Progenitor cell of endocrine pancreas (in vitro differentiated cells): ENCODE data around the gene ULBP2. TPM values are rescaled to one million over a fixed set of nuclear protein-coding genes. Genes with fewer than 3 reads are reported as not detected.
A peak's percentile ranks its signal among the peaks of the same experiment; 100 is the strongest.

ENCODE experiments used
- DNase-seq: peaks from one replicate; pipeline ENCODE4 v3.0.0; 2021; ENCODE audit warnings: low spot score; ENCODE audit not compliant: unreplicated experiment
- H3K27ac Mint-ChIP-seq: 2 replicates; pipeline ENCODE4 v1.8.0; 2021; ENCODE audit warnings: mild to moderate bottlenecking, moderate library complexity, mixed read lengths
- H3K27me3 Mint-ChIP-seq: 2 replicates; pipeline ENCODE4 v1.8.0; 2021; ENCODE audit warnings: mixed read lengths
- H3K36me3 Mint-ChIP-seq: 2 replicates; pipeline ENCODE4 v1.8.0; 2022; ENCODE audit warnings: mixed read lengths; ENCODE audit not compliant: insufficient read depth
- H3K4me1 Mint-ChIP-seq: 2 replicates; pipeline ENCODE4 v1.8.0; 2021; ENCODE audit warnings: low read depth, mixed read lengths
- H3K4me3 Mint-ChIP-seq: 2 replicates; pipeline ENCODE4 v1.8.0; 2021; ENCODE audit warnings: low read depth, mild to moderate bottlenecking, moderate library complexity, mixed read lengths
- H3K9me3 Mint-ChIP-seq: 2 replicates; pipeline ENCODE4 v1.8.0; 2021; ENCODE audit warnings: low read depth, mixed read lengths
- total RNA-seq: library from RNA; stranded (reverse); gene quantifications from 2 replicates; pipeline ENCODE4 v1.2.1, GENCODE V29; 2021
- TF ChIP-seq, protein P1 (sequence below): fragments of 200-600 bp; sonication (generic); IDR thresholded peaks from one replicate; pipeline ENCODE4 v1.5.0; 2021; ENCODE audit warnings: antibody characterized with exemption, mild to moderate bottlenecking; ENCODE audit not compliant: unreplicated experiment

Gene ULBP2
- total RNA-seq, 1 donor from 2014 or later: not detected

DNA sequence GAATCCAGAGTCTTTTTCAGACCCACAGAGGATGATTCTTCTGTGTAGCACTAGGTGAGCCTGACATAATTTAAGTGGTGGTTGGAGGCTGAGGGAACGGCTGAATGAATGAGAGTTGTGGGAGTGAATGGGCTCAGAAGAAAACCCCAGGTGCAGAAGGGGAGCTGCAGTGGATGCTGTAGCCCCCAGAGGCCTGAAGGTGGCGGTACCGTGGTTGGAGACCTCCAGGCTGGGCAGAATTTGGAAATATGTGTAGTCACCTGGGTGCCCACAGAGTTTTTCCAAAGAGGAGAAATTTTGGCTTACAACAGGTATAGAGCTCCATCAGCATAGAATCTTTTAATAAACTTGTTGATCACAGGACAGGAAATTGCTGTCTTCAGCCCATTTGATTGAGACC, 12.4 kb upstream of the ULBP2 start:
- Mint-ChIP-seq H3K4me3 (no peak overlapping the region), H3K27ac (no peak overlapping the region), H3K9me3 (no peaks in the 10 kb centered on the region), H3K27me3 (peaks cover 86% of the 10 kb centered on the region), H3K4me1 (peaks cover 1% of the 10 kb centered on the region), H3K36me3 (no peaks in the 10 kb centered on the region)
- DNase-seq: no peak
- TF ChIP-seq, protein P1, sequence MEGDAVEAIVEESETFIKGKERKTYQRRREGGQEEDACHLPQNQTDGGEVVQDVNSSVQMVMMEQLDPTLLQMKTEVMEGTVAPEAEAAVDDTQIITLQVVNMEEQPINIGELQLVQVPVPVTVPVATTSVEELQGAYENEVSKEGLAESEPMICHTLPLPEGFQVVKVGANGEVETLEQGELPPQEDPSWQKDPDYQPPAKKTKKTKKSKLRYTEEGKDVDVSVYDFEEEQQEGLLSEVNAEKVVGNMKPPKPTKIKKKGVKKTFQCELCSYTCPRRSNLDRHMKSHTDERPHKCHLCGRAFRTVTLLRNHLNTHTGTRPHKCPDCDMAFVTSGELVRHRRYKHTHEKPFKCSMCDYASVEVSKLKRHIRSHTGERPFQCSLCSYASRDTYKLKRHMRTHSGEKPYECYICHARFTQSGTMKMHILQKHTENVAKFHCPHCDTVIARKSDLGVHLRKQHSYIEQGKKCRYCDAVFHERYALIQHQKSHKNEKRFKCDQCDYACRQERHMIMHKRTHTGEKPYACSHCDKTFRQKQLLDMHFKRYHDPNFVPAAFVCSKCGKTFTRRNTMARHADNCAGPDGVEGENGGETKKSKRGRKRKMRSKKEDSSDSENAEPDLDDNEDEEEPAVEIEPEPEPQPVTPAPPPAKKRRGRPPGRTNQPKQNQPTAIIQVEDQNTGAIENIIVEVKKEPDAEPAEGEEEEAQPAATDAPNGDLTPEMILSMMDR: peak; percentile 62

GRCh38 chr6:149931501-149931900, 10.3 kb upstream of the ULBP2 start:
- Mint-ChIP-seq H3K9me3 (no peaks in the 10 kb centered on the region), H3K27me3 (peaks cover 89% of the 10 kb centered on the region), H3K36me3 (no peaks in the 10 kb centered on the region), H3K27ac (no peak overlapping the region), H3K4me3 (no peak overlapping the region), H3K4me1 (no peaks in the 10 kb centered on the region)
- TF ChIP-seq, protein P1: no peak
- no peak for DNase-seq

DNA sequence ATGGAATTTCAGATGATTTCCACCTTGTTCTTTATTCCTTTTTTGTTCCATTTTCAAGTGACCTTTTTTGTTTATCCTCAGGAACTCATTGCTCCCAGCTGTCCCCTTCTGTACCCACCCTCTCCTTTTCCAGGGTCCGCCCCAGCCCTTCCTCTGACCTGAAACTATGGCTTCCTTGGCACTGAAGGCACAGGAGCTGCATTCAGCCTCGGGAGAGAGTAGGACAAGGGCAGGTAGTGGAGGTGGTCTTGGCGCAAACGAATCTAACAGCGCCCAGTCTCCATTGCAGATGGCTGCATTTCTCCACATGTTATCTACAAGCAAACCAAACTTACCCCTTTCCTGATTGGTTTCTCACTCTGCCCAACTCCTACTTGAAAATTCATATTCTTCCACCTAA, 8.8 kb upstream of the ULBP2 start:
- Mint-ChIP-seq H3K9me3 (no peaks in the 10 kb centered on the region), H3K4me3 (no peak overlapping the region), H3K4me1 (no peaks in the 10 kb centered on the region), H3K36me3 (no peaks in the 10 kb centered on the region), H3K27ac (no peak overlapping the region), H3K27me3 (peaks cover 95% of the 10 kb centered on the region)
- TF ChIP-seq, protein P1: no peak
- DNase-seq: no peak

- Mint-ChIP-seq H3K36me3 (no peaks in the 10 kb centered on the region), H3K27me3 (peaks cover 95% of the 10 kb centered on the region)
These were observed 8.4 kb upstream of the ULBP2 start for GRCh38 chr6:149933461-149933860.

GRCh38 chr6:149934249-149935156, 7.3 kb upstream of the ULBP2 start:
- no peaks in the 10 kb centered on the region for H3K36me3 Mint-ChIP-seq
- H3K4me1 Mint-ChIP-seq: peaks cover 3% of the 10 kb centered on the region
- H3K9me3 Mint-ChIP-seq: no peaks in the 10 kb centered on the region
- peaks cover 93% of the 10 kb centered on the region for H3K27me3 Mint-ChIP-seq
- TF ChIP-seq, protein P1: peak; percentile 80
- DNase-seq: no peak
- H3K4me3 Mint-ChIP-seq: no peak overlapping the region
- no peak overlapping the region for H3K27ac Mint-ChIP-seq

More at GRCh38 chr6:149933461-149933860, 8.4 kb upstream of the ULBP2 start:
- DNase-seq: no peak
- Mint-ChIP-seq H3K4me1 (no peaks in the 10 kb centered on the region), H3K27ac (no peak overlapping the region), H3K4me3 (no peak overlapping the region), H3K9me3 (no peaks in the 10 kb centered on the region)
- TF ChIP-seq, protein P1: no peak
